ENCODE data around the gene BRINP3.
"Not testable (repeated sequence)": the region's sequence is repeated elsewhere in the genome, so short reads cannot be mapped to it uniquely, and the experiment has no call there.

Gene BRINP3

DNA sequence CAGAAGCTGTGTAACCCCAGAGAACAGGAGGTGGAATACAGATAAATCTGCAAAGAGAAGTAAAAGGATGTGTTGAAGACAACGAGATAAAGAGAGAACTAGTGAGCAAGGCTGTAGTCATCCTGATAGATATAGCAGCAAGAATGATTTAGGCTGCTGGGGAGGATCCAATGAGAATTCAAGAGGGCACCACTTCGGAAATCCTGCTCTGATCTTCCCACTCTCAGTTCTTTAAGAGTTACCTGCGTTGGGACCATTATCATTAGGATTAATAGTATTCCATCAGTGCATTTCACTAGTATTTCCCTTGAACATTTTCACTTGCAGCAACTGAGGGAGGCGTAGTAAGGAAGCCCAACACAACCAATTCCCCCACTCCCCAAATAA, at the start of gene BRINP3:
Gene BRINP3, minus strand, starts transcription at position 103 of the 387 bp plus-strand sequence.
- intact Hi-C loops (cut with DNase I; ENCODE audit: low total_unique reads): no loop called here
- no peaks in the 10 kb centered on the region for H3K36me3 ChIP-seq
- peaks cover 0 to 30% (median 13%) of the 10 kb centered on the region in 4 donors for H3K4me1 ChIP-seq
- no peak within 1 kb of the TSS for H3K27ac ChIP-seq
- no peaks in the 10 kb centered on the region for H3K9me3 ChIP-seq
- DNase-seq: no peak
- TF ChIP-seq, protein P1, sequence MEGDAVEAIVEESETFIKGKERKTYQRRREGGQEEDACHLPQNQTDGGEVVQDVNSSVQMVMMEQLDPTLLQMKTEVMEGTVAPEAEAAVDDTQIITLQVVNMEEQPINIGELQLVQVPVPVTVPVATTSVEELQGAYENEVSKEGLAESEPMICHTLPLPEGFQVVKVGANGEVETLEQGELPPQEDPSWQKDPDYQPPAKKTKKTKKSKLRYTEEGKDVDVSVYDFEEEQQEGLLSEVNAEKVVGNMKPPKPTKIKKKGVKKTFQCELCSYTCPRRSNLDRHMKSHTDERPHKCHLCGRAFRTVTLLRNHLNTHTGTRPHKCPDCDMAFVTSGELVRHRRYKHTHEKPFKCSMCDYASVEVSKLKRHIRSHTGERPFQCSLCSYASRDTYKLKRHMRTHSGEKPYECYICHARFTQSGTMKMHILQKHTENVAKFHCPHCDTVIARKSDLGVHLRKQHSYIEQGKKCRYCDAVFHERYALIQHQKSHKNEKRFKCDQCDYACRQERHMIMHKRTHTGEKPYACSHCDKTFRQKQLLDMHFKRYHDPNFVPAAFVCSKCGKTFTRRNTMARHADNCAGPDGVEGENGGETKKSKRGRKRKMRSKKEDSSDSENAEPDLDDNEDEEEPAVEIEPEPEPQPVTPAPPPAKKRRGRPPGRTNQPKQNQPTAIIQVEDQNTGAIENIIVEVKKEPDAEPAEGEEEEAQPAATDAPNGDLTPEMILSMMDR (IDR thresholded peaks at IDR 0.05): no peak
- peaks cover 0 to 34% of the 10 kb centered on the region in 2 donors for H3K27me3 ChIP-seq
- H3K4me3 ChIP-seq: peak within 1 kb of the TSS in 1 of 2 donors; percentile 21

DNA sequence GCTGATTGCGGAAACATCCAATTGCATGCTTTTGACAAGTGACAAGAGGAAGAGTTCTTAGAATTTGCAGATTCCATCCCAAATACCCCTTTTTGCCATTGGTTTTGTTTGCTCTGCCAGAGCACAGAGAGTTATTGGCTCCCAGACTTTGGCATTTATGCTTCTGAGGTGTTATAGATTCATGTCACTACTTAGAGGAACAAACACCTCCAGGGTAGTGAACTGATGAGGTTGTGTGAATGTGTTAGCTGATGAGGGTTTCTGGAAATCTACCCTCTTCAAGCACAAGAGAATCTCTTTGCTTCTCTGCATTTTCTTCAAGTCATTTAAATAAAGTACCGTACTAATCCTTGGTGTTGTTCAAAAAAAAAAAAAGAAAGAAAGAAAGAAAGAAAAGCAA, 33.9 kb upstream of the BRINP3 start:
- TF ChIP-seq, protein P1 (IDR thresholded peaks at IDR 0.05): no peak
- Histone ChIP-seq H3K4me1 (no peaks in the 10 kb centered on the region), H3K9me3 (no peaks in the 10 kb centered on the region), H3K4me3 (no peak overlapping the region), H3K36me3 (no peaks in the 10 kb centered on the region), H3K27me3 (no peaks in the 10 kb centered on the region), H3K27ac (no peak overlapping the region)
- DNase-seq: no peak
- intact Hi-C loops (cut with DNase I; ENCODE audit: low total_unique reads): no loop called here

DNA sequence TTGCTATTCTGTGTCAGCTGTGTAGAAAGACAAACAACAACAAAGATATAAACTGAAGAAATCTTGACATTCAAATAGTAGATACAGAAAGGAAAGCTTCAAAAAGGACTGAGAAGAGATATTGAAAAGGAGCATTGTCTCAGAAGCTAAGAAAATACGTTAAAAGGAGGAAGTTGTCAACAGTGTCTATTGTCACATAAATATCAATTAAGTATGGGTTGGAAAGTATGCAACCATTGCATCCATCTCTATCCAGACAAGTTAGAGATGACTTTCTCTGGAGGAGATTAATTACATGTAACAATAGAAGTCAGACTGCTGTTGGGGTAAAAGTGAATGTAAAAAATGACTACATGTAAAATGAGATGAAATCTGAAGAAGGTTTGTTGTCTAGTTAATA, 29.7 kb upstream of the BRINP3 start:
- H3K4me3 ChIP-seq: no peak overlapping the region
- no peaks in the 10 kb centered on the region for H3K27me3 ChIP-seq
- H3K9me3 ChIP-seq: no peaks in the 10 kb centered on the region
- H3K36me3 ChIP-seq: no peaks in the 10 kb centered on the region
- H3K27ac ChIP-seq: no peak overlapping the region
- TF ChIP-seq, protein P1 (IDR thresholded peaks at IDR 0.05): no peak
- H3K4me1 ChIP-seq: no peaks in the 10 kb centered on the region
- no peak for DNase-seq
- intact Hi-C loops (cut with DNase I; ENCODE audit: low total_unique reads): no loop called here

DNA sequence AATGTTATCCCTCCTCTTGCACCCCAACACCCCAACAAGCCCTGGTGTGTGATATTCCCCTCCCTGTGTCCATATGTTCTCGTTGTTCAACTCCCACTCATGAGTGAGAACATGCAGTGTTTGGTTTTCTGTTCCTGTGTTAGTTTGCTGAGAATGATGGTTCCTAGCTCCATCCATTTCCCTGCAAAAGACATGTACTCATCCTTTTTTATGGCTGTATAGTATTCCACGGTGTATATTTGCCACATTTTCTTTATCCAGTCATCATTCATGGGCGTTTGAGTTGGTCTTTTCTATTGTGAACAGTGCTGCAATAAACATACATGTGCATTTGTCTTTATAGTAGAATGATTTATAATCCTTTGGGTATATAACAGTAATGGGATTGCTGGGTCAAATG, 26.9 kb upstream of the BRINP3 start:
- H3K27ac ChIP-seq; H3K36me3 ChIP-seq; DNase-seq; H3K4me1 ChIP-seq; H3K27me3 ChIP-seq; intact Hi-C loops (cut with DNase I; ENCODE audit: low total_unique reads); H3K4me3 ChIP-seq; H3K9me3 ChIP-seq: not testable (repeated sequence)

DNA sequence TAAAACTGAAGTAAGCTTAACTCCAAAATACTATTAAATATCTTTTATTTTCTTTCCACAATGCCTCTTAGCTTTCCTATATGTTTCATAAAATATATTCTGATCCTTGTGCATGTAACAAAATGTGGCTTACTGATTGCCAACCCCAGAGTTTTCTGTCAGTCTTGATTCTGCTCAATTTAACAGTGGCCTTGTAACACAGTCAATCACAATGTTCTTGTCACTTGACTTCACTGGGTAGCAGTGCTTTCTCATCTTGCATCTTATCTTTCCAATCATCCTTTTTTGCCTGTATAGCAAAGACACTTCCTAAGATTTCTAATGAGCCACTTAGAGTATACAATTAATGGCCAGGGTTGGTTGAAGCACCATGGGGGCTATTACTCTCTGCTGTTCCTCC, 19.9 kb upstream of the BRINP3 start:
- Histone ChIP-seq H3K27ac (no peak overlapping the region), H3K36me3 (no peaks in the 10 kb centered on the region), H3K4me3 (no peak overlapping the region), H3K4me1 (no peaks in the 10 kb centered on the region), H3K27me3 (no peaks in the 10 kb centered on the region), H3K9me3 (no peaks in the 10 kb centered on the region)
- TF ChIP-seq, protein P1 (IDR thresholded peaks at IDR 0.05): no peak
- intact Hi-C loops (cut with DNase I; ENCODE audit: low total_unique reads): no loop called here
- DNase-seq: no peak

DNA sequence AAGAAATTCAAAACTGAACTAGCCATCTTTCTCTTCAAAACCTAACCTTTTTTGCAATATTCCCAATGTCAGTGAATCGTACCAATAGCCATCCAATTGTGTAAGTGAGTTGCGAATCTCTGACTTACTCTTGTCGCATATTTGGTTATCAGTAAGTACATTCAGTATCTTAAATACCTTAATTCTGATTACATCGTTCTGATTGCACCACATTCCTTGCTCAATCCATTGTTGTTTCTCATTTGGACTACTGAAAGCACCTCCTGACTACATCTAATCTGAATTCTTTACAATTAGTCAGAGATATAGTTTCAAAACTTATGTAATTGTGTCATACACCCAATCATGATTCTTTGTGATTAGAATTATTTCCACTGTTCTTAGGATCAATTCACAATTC, 16.8 kb upstream of the BRINP3 start:
- intact Hi-C loops (cut with DNase I; ENCODE audit: low total_unique reads): no loop called here
- no peaks in the 10 kb centered on the region for H3K4me1 ChIP-seq
- H3K9me3 ChIP-seq: no peaks in the 10 kb centered on the region
- no peak overlapping the region for H3K27ac ChIP-seq
- H3K36me3 ChIP-seq: no peaks in the 10 kb centered on the region
- H3K4me3 ChIP-seq: no peak overlapping the region
- TF ChIP-seq, protein P1 (IDR thresholded peaks at IDR 0.05): no peak
- no peaks in the 10 kb centered on the region for H3K27me3 ChIP-seq
- no peak for DNase-seq

Measured in tibial artery (tissue), 4 donors.